Epidermal melanocyte (primary cell): Measurements from ENCODE around the gene GABARAPL2.
"Not testable (repeated sequence)": the region's sequence is repeated elsewhere in the genome, so short reads cannot be mapped to it uniquely, and the experiment has no call there.

ENCODE experiments used
- DNase-seq: peaks from one replicate; pipeline ENCODE4 v3.0.0; 2011; ENCODE audit warnings: low spot score; ENCODE audit not compliant: insufficient read length

The GABARAPL2 gene

GRCh38 chr16:75566040-75566757 lies at the start of gene GABARAPL2:
GABARAPL2 (plus strand) TSS chr16:75566379; CDS start chr16:75566487, 108 bp downstream.
- peak; percentile 58 for DNase-seq

GRCh38 chr16:75519175-75519574 lies 47.0 kb upstream of the GABARAPL2 start:
- DNase-seq, result no peak

- no peak for DNase-seq
Observed at GRCh38 chr16:75526032-75526790, 40.0 kb upstream of the GABARAPL2 start.

GRCh38 chr16:75527825-75528299 lies 38.3 kb upstream of the GABARAPL2 start:
- no peak for DNase-seq

GRCh38 chr16:75529056-75529905 lies 36.9 kb upstream of the GABARAPL2 start:
- DNase-seq, result no peak

- no peak for DNase-seq
Observed at GRCh38 chr16:75529959-75530358, 36.2 kb upstream of the GABARAPL2 start.

- no peak for DNase-seq
Observed at GRCh38 chr16:75532142-75532765, 33.9 kb upstream of the GABARAPL2 start.

- DNase-seq, result no peak
Observed at GRCh38 chr16:75532791-75533190, 33.4 kb upstream of the GABARAPL2 start.

GRCh38 chr16:75534560-75535205 lies 31.5 kb upstream of the GABARAPL2 start:
- DNase-seq, result no peak

- no peak for DNase-seq
Observed at GRCh38 chr16:75535211-75535843, 30.9 kb upstream of the GABARAPL2 start.

- DNase-seq, result no peak
Observed at GRCh38 chr16:75535901-75536300, 30.3 kb upstream of the GABARAPL2 start, which contains the start of gene CHST5. CHST5 (minus strand) TSS chr16:75536108; CDS start chr16:75530384, 5,724 bp downstream.

- no peak for DNase-seq
Observed at GRCh38 chr16:75537776-75538175, 28.4 kb upstream of the GABARAPL2 start.

GRCh38 chr16:75538882-75539565 lies 27.2 kb upstream of the GABARAPL2 start:
- DNase-seq, result not testable (repeated sequence)

GRCh38 chr16:75541236-75541635 lies 24.9 kb upstream of the GABARAPL2 start:
- no peak for DNase-seq

GRCh38 chr16:75542462-75542861 lies 23.7 kb upstream of the GABARAPL2 start:
- not testable (repeated sequence) for DNase-seq

- DNase-seq, result not testable (repeated sequence)
Observed at GRCh38 chr16:75545879-75546278, 20.3 kb upstream of the GABARAPL2 start.

GRCh38 chr16:75546293-75546692 lies 19.9 kb upstream of the GABARAPL2 start:
- no peak for DNase-seq

- DNase-seq, result not testable (repeated sequence)
Observed at GRCh38 chr16:75548456-75548855, 17.7 kb upstream of the GABARAPL2 start.

GRCh38 chr16:75550211-75550662 lies 15.9 kb upstream of the GABARAPL2 start:
- DNase-seq, result no peak
